ENCODE results near the gene RAPGEF4. TPM values are rescaled to one million over a fixed set of nuclear protein-coding genes. Genes with fewer than 3 reads are reported as not detected.
A peak's percentile ranks its signal among the peaks of the same experiment; 100 is the strongest.

RAPGEF4 gene
- total RNA-seq, 1 experiment from 2014 or later: 0.59 TPM

DNA sequence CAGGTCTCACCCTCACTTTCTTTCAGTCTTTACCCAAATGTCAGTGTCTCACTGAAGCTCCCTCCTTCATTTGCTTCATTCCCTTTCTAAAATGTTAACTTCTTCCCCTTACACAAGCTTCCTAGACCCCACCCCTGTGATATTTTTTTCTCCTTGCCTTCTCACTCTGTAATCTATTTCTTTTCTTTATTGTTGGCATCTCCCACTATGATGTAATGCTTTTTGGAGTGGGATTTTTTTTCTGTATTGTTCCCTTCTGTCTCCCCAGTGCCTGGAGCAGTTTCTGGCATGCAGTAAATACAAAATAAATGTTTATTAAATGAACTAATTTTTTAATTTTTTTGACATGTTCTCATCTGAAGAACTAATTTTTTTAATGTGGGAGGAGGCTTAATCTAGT, 284.1 kb downstream of the RAPGEF4 start:
- Histone ChIP-seq H3K9me2 (ENCODE audit: insufficient read depth) (no peaks in the 10 kb centered on the region), H3K9ac (ENCODE audit: low read length) (no peak overlapping the region), H3K79me2 (ENCODE audit: insufficient read depth, low read length) (no peaks in the 10 kb centered on the region), H3K9me3 (ENCODE audit: control insufficient read depth in 1 of 2, insufficient read depth in 1 of 2, low read depth in 1 of 2, low read length in 2 of 2) (no peaks in the 10 kb centered on the region), H2AFZ (ENCODE audit: low read depth, low read length, poor library complexity, severe bottlenecking) (no peak overlapping the region), H3K27me3 (ENCODE audit: insufficient read depth, low read length) (no peaks in the 10 kb centered on the region), H3K4me2 (ENCODE audit: low read length) (no peak overlapping the region), H4K20me1 (ENCODE audit: insufficient read depth) (no peaks in the 10 kb centered on the region), H3K36me3 (ENCODE audit: control insufficient read depth in 1 of 2, insufficient read depth in 2 of 2, low read length in 2 of 2) (no peaks in the 10 kb centered on the region), H3K27ac (ENCODE audit: low read depth, low read length) (no peak overlapping the region), H3K4me3 (replicated peaks in 1 of 2; ENCODE audit: low read depth in 1 of 2, low read length in 2 of 2) (no peak overlapping the region), H3K4me1 (ENCODE audit: control insufficient read depth in 1 of 2, insufficient read depth in 2 of 2, low read length in 2 of 2) (no peaks in the 10 kb centered on the region)
- RAD21 ChIA-PET (ENCODE audit: low non-redundant PET in 1 of 2, low total read pairs in 2 of 2, uncharacterized antibody in 2 of 2, unreplicated experiment in 2 of 2): no interaction called here
- no peak for TF ChIP-seq YY1 (IDR thresholded peaks at IDR 0.05; ENCODE audit: extremely low read depth, insufficient replicate concordance, low read depth, low read length)
- no peak for TF ChIP-seq EZH2 (IDR thresholded peaks at IDR 0.05)
- no peak for TF ChIP-seq CBX3 (IDR thresholded peaks at IDR 0.05; ENCODE audit: low read depth)
- TF ChIP-seq, protein P1, sequence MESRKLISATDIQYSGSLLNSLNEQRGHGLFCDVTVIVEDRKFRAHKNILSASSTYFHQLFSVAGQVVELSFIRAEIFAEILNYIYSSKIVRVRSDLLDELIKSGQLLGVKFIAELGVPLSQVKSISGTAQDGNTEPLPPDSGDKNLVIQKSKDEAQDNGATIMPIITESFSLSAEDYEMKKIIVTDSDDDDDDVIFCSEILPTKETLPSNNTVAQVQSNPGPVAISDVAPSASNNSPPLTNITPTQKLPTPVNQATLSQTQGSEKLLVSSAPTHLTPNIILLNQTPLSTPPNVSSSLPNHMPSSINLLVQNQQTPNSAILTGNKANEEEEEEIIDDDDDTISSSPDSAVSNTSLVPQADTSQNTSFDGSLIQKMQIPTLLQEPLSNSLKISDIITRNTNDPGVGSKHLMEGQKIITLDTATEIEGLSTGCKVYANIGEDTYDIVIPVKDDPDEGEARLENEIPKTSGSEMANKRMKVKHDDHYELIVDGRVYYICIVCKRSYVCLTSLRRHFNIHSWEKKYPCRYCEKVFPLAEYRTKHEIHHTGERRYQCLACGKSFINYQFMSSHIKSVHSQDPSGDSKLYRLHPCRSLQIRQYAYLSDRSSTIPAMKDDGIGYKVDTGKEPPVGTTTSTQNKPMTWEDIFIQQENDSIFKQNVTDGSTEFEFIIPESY (IDR thresholded peaks at IDR 0.05; ENCODE audit: extremely low read depth, insufficient replicate concordance, low read length): no peak
- no peak for TF ChIP-seq ZNF274 (IDR thresholded peaks at IDR 0.05; ENCODE audit: low read depth, low read length)
- TF ChIP-seq POLR2AphosphoS5 (IDR thresholded peaks at IDR 0.05; ENCODE audit: low read depth, low read length): no peak
- ATAC-seq (no peak), DNase-seq (ENCODE audit: low read depth, low spot score) (no peak)
- no TSS peak for BruUV-seq (replicated peaks)
- POLR2A ChIA-PET: no interaction called here
- CTCF ChIA-PET: no interaction called here
- intact Hi-C loops (cut with micrococcal nuclease): loop anchor here (10.0 kb wide), 1 partner anchor 335 kb away; the partner anchor contains the start of gene CDCA7

DNA sequence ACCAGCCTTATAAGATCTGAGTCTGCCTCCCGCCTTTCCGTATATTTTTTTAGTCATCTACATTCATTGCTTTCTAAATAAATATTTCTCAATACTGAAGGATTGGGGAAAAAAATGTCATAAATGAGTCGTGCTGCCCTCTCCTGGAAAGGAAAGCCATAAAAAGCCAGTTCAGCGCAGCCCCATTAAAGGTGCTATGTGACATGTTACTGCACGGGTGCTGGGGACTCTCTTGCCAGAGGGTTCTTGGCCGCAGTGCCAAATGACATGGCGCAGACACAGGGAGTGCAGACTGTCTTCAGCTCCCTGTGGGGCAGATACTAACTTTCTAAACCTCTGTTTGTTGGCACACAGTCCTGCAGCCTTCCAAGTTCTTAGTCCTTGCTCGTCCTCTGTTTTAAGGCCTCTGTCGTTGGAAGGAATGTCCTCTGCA, 286.3 kb downstream of the RAPGEF4 start:
- H3K4me1 ChIP-seq (ENCODE audit: control insufficient read depth in 1 of 2, insufficient read depth in 2 of 2, low read length in 2 of 2): no peaks in the 10 kb centered on the region
- H3K27me3 ChIP-seq (ENCODE audit: insufficient read depth, low read length): no peaks in the 10 kb centered on the region
- ChIA-PET POLR2A (no interaction called here), RAD21 (ENCODE audit: low non-redundant PET in 1 of 2, low total read pairs in 2 of 2, uncharacterized antibody in 2 of 2, unreplicated experiment in 2 of 2) (no interaction called here), CTCF (interaction anchor here (1.2 kb wide), 1 partner anchor 216 kb away, joined by 4 read pairs; no protein-coding TSS in a partner anchor)
- no peaks in the 10 kb centered on the region for H3K79me2 ChIP-seq (ENCODE audit: insufficient read depth, low read length)
- no peak overlapping the region for H3K27ac ChIP-seq (ENCODE audit: low read depth, low read length)
- H4K20me1 ChIP-seq (ENCODE audit: insufficient read depth): no peaks in the 10 kb centered on the region
- DNase-seq (ENCODE audit: low read depth, low spot score): no peak
- no peak overlapping the region for H3K9ac ChIP-seq (ENCODE audit: low read length)
- no peak for TF ChIP-seq YY1 (IDR thresholded peaks at IDR 0.05; ENCODE audit: extremely low read depth, insufficient replicate concordance, low read depth, low read length)
- TF ChIP-seq, protein P2, sequence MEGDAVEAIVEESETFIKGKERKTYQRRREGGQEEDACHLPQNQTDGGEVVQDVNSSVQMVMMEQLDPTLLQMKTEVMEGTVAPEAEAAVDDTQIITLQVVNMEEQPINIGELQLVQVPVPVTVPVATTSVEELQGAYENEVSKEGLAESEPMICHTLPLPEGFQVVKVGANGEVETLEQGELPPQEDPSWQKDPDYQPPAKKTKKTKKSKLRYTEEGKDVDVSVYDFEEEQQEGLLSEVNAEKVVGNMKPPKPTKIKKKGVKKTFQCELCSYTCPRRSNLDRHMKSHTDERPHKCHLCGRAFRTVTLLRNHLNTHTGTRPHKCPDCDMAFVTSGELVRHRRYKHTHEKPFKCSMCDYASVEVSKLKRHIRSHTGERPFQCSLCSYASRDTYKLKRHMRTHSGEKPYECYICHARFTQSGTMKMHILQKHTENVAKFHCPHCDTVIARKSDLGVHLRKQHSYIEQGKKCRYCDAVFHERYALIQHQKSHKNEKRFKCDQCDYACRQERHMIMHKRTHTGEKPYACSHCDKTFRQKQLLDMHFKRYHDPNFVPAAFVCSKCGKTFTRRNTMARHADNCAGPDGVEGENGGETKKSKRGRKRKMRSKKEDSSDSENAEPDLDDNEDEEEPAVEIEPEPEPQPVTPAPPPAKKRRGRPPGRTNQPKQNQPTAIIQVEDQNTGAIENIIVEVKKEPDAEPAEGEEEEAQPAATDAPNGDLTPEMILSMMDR (IDR thresholded peaks at IDR 0.05 in 2 of 3, conservative IDR thresholded peaks at IDR 0.05 in 1 of 3; ENCODE audit: borderline replicate concordance in 1 of 3, insufficient read depth in 1 of 3, low read depth in 2 of 3, low read length in 2 of 3): peak; percentile 30 to 58 (median 54); a peak in 3 of 6 replicates
- TF ChIP-seq FOSL1 (IDR thresholded peaks at IDR 0.05; ENCODE audit: low read depth): no peak
- TF ChIP-seq EGR1 (IDR thresholded peaks at IDR 0.05; ENCODE audit: low read depth): no peak
- no peak for TF ChIP-seq TCF7L2 (IDR thresholded peaks at IDR 0.05; ENCODE audit: borderline replicate concordance, extremely low read depth, insufficient read depth, insufficient read length)
- TF ChIP-seq CEBPB (IDR thresholded peaks at IDR 0.05; ENCODE audit: low read depth): peak; percentile 45; the same call in 1 of the 2 replicates
- peak; percentile 56; the same call in 1 of the 2 replicates for TF ChIP-seq RAD21 (IDR thresholded peaks at IDR 0.05; ENCODE audit: low read depth)
- TF ChIP-seq ZNF274 (IDR thresholded peaks at IDR 0.05; ENCODE audit: low read depth, low read length): no peak
- no peaks in the 10 kb centered on the region for H3K9me2 ChIP-seq (ENCODE audit: insufficient read depth)
- no peak overlapping the region for H3K4me2 ChIP-seq (ENCODE audit: low read length)
- H3K9me3 ChIP-seq (ENCODE audit: control insufficient read depth in 1 of 2, insufficient read depth in 1 of 2, low read depth in 1 of 2, low read length in 2 of 2): no peaks in the 10 kb centered on the region
- peak overlapping the region; percentile 64 for H2AFZ ChIP-seq (ENCODE audit: low read depth, low read length, poor library complexity, severe bottlenecking)
- H3K36me3 ChIP-seq (ENCODE audit: control insufficient read depth in 1 of 2, insufficient read depth in 2 of 2, low read length in 2 of 2): no peaks in the 10 kb centered on the region
- peak; percentile 82 for ATAC-seq
- intact Hi-C loops (cut with micrococcal nuclease): loop anchor here (1.0 to 10.0 kb wide), 3 partner anchors 157 to 333 kb away; partner anchors contain the start of gene CDCA7
- H3K4me3 ChIP-seq (replicated peaks in 1 of 2; ENCODE audit: low read depth in 1 of 2, low read length in 2 of 2): no peak overlapping the region
- BruUV-seq (replicated peaks): no TSS peak
